K562 (cell line): ENCODE results near the gene PPP1R9A. TPM values are rescaled to one million over a fixed set of nuclear protein-coding genes. Genes with fewer than 3 reads are reported as not detected.

Experiments
- ATAC-seq: fragments of 200-7000 bp; cut with Tn5 transposase; 3 replicates; pipeline ENCODE4 v1.9.1; 2020; ENCODE audit warnings: moderate library complexity
- BruUV-seq: library from RNA; stranded (reverse); fragments of 400-500 nt; replicated peaks from 2 replicates; lab custom pipeline; 2021; lab: Mats Ljungman, UMichigan
- CTCF ChIA-PET: fragments of 300-600 bp; formaldehyde crosslinking; extraction: SDS; loops from one replicate; lab custom pipeline; 2021; ENCODE audit warnings: low intra/inter-chr PET ratio; lab: Yijun Ruan, JAX
- POLR2A ChIA-PET: fragments of 300-600, 350-650 bp; sonication (Branson Sonifier 250); formaldehyde crosslinking; extraction: SDS; loops from one replicate; lab custom pipeline; 2021; ENCODE audit warnings: antibody characterized with exemption, inconsistent platforms; lab: Yijun Ruan, JAX
- DNase-seq, 4 experiments: peaks; one replicate each; pipeline versions ENCODE4 v3.0.0 to v3.0.0-alpha.2; 2011 to 2018; ENCODE audit warnings: low spot score in 3 of 4, mixed read lengths in 3 of 4; ENCODE audit errors: extremely low read depth in 1 of 4
- FAIRE-seq: peaks from 2 replicates; lab custom pipeline; 2011; peaks lifted over from hg19 to GRCh38; lab: Jason Lieb, UNC
- H2AFZ ChIP-seq: 2 replicates; pipeline ENCODE4 v1.6.0; 2011; ENCODE audit warnings: low read depth, low read length, control low read depth, inconsistent platforms
- H3K27ac ChIP-seq: fragments of 200-600 bp; 3 replicates; pipeline ENCODE4 v1.8.0; 2011; ENCODE audit warnings: low read depth, mild to moderate bottlenecking, control low read depth, inconsistent platforms, low read length, moderate library complexity, mixed read lengths; ENCODE audit errors: extremely low read depth
- H3K27me3 ChIP-seq, 2 experiments: fragments of 300-600 bp in 1 of 2; 2 replicates in 1 of 2; 3 replicates in 1 of 2; pipeline versions ENCODE4 v1.6.0 to v1.8.0; 2011; ENCODE audit warnings: inconsistent platforms in 2 of 2, low read length in 2 of 2, mild to moderate bottlenecking in 1 of 2, mixed read lengths in 1 of 2, moderate library complexity in 1 of 2; ENCODE audit not compliant: control insufficient read depth in 2 of 2, insufficient read depth in 2 of 2
- H3K36me3 ChIP-seq: fragments of 300-600 bp; 3 replicates; pipeline ENCODE4 v1.8.0; 2011; ENCODE audit warnings: mild to moderate bottlenecking, low read length, inconsistent platforms; ENCODE audit not compliant: control insufficient read depth, insufficient read depth
- H3K4me1 ChIP-seq, 2 experiments: fragments of 200-600 bp in 1 of 2; replicated peaks in 1 of 2; 2 replicates in 1 of 2; 3 replicates in 1 of 2; pipeline versions ENCODE4 v1.5.1 to v1.8.0; 2011; ENCODE audit warnings: inconsistent platforms in 2 of 2, low read length in 2 of 2, mild to moderate bottlenecking in 1 of 2, mixed read lengths in 1 of 2, moderate library complexity in 1 of 2; ENCODE audit not compliant: control insufficient read depth in 2 of 2, insufficient read depth in 2 of 2
- H3K4me2 ChIP-seq: 2 replicates; pipeline ENCODE4 v1.6.1; 2011; ENCODE audit warnings: low read length, control low read depth, inconsistent platforms, mixed read lengths; ENCODE audit not compliant: insufficient read depth
- H3K4me3 ChIP-seq: fragments of 200-600 bp; sonication (generic), shearing (Covaris generic); 2 replicates; pipeline ENCODE4 v1.5.1; 2016; ENCODE audit warnings: control low read depth, inconsistent platforms
- H3K79me2 ChIP-seq: fragments of 200-600 bp; 3 replicates; pipeline ENCODE4 v1.8.0; 2011; ENCODE audit warnings: low read length, inconsistent platforms; ENCODE audit not compliant: control insufficient read depth, insufficient read depth
- H3K9ac ChIP-seq, 2 experiments: 2 replicates each; pipeline versions ENCODE4 v1.6.0 to v1.6.1; 2011; ENCODE audit warnings: low read depth in 2 of 2, low read length in 2 of 2, control low read depth in 1 of 2, inconsistent platforms in 1 of 2, mild to moderate bottlenecking in 1 of 2, mixed read lengths in 1 of 2; ENCODE audit not compliant: insufficient read depth in 1 of 2
- H3K9me1 ChIP-seq: one replicate; pipeline ENCODE4 v1.6.0; 2011; ENCODE audit warnings: inconsistent platforms, mild to moderate bottlenecking, low read length, moderate library complexity; ENCODE audit not compliant: control insufficient read depth, insufficient read depth
- H3K9me3 ChIP-seq: replicated peaks from 2 replicates; pipeline ENCODE4 v1.5.1; 2011; ENCODE audit warnings: low read depth, low read length, inconsistent platforms; ENCODE audit not compliant: control insufficient read depth, insufficient read depth
- H4K20me1 ChIP-seq: replicated peaks from 2 replicates; pipeline ENCODE4 v1.6.1; 2011; ENCODE audit warnings: low read length, inconsistent platforms, mixed read lengths; ENCODE audit not compliant: control insufficient read depth, insufficient read depth
- BRCA1 ChIP-seq, 2 experiments: fragments of 450-650 bp in 1 of 2; sonication (generic) in 1 of 2; formaldehyde crosslinking in 1 of 2; IDR thresholded peaks; 2 replicates each; pipeline versions ENCODE4 v1.5.0 to v1.6.1; 2017 to 2020; ENCODE audit warnings: mild to moderate bottlenecking in 1 of 2, missing genetic modification reagents in 1 of 2
- CEBPG ChIP-seq, 3 experiments: fragments of 200-800 bp in 1 of 3; sonication (Bioruptor generic) in 1 of 3; sonication (generic) in 1 of 3; formaldehyde crosslinking in 1 of 3; IDR thresholded peaks in 2 of 3; conservative IDR thresholded peaks in 1 of 3; 2 replicates each; pipeline versions ENCODE4 v1.6.1 to v1.8.0; 2016 to 2022; ENCODE audit warnings: missing compliant biosample characterization in 2 of 3, missing genetic modification characterization in 2 of 3, mild to moderate bottlenecking in 1 of 3, missing genetic modification reagents in 1 of 3
- ELF4 ChIP-seq: fragments of 450-650 bp; formaldehyde crosslinking; IDR thresholded peaks from 2 replicates; pipeline ENCODE4 v1.4.0; 2022; ENCODE audit warnings: missing genetic modification characterization
- HNRNPH1 ChIP-seq: fragments of 200-400 bp; formaldehyde crosslinking; optimal IDR thresholded peaks from 2 replicates; pipeline ENCODE3; 2017; ENCODE audit warnings: low read depth, mild to moderate bottlenecking, low read length, moderate library complexity
- PTBP1 ChIP-seq: fragments of 200-400 bp; formaldehyde crosslinking; IDR thresholded peaks from 2 replicates; pipeline ENCODE4 v1.6.1; 2017; ENCODE audit warnings: low read depth, low read length
- RBM17 ChIP-seq: fragments of 200-400 bp; formaldehyde crosslinking; IDR thresholded peaks from 2 replicates; pipeline ENCODE4 v1.6.1; 2017; ENCODE audit warnings: low read depth, mild to moderate bottlenecking, low read length, borderline replicate concordance
- SMAD1 ChIP-seq: fragments of 150-350 bp; IDR thresholded peaks from 2 replicates; pipeline ENCODE4 v1.6.1; 2014; ENCODE audit warnings: low read length, low read depth; ENCODE audit not compliant: partially characterized antibody
- ZNF3 ChIP-seq: fragments of 250-450 bp; sonication (Bioruptor Pico); IDR thresholded peaks from 2 replicates; pipeline ENCODE4 v1.5.0; 2021; ENCODE audit warnings: mild to moderate bottlenecking, moderate library complexity
- ZNF785 ChIP-seq: fragments of 250-450 bp; sonication (Bioruptor Pico); IDR thresholded peaks from 2 replicates; pipeline ENCODE4 v1.4.0; 2020; ENCODE audit warnings: mild to moderate bottlenecking
- in situ Hi-C: fragments of 300-500 bp; cut with MboI; formaldehyde crosslinking; loops from 4 replicates; pipeline ENCODE4 v1.15.0; 2018; ENCODE audit warnings: inconsistent platforms, mixed read lengths
- intact Hi-C: fragments of 100-400 bp; cut with micrococcal nuclease; formaldehyde crosslinking; loops from 2 replicates; pipeline ENCODE4 v1.14.2; 2022
- polyA plus RNA-seq, 8 experiments: library from polyadenylated mRNA; depleted of rRNA in 4 of 8; stranded (reverse) in 5 of 8; unstranded in 3 of 8; fragments of >200 nt; fragmentation: Nextera tagmentation in 2 of 8; fragmentation: Illumina TruSeq in 1 of 8; extraction: Ambion mirVana in 2 of 8; extraction: Trizol in 1 of 8; gene quantifications; 2 replicates each; pipeline versions ENCODE4 v1.2.1 to v1.2.3, GENCODE V29; 2011 to 2014; ENCODE audit warnings: inconsistent platforms in 1 of 8, missing spikeins in 1 of 8
- total RNA-seq, 7 experiments: library from RNA; depleted of rRNA in 6 of 7; stranded (reverse); fragments of >200 nt in 6 of 7; fragmentation: Illumina TruSeq in 2 of 7; extraction: Trizol in 2 of 7; gene quantifications; 2 replicates each; pipeline versions ENCODE4 v1.2.1 to v1.2.3, GENCODE V29; 2011 to 2021; ENCODE audit warnings: low replicate concordance in 1 of 7
- TF ChIP-seq, protein P1 (sequence below): fragments of 250-450 bp; sonication (Bioruptor Pico); IDR thresholded peaks from 2 replicates; pipeline ENCODE4 v1.8.0; 2022; ENCODE audit warnings: inconsistent platforms
- TF ChIP-seq, protein P2 (sequence below): sonication (generic); formaldehyde crosslinking; IDR thresholded peaks from 2 replicates; pipeline ENCODE4 v1.4.0; 2020; ENCODE audit warnings: mild to moderate bottlenecking, missing genetic modification reagents
- TF ChIP-seq, protein P3 (sequence below): fragments of 450-650 bp; formaldehyde crosslinking; IDR thresholded peaks from 2 replicates; pipeline ENCODE4 v1.4.0; 2022; ENCODE audit warnings: mild to moderate bottlenecking, moderate library complexity
- TF ChIP-seq, protein P4 (sequence below): sonication (generic); formaldehyde crosslinking; IDR thresholded peaks from 2 replicates; pipeline ENCODE4 v1.8.0; 2022; ENCODE audit warnings: mild to moderate bottlenecking, missing genetic modification reagents
- TF ChIP-seq, protein P5 (sequence below): sonication (generic); formaldehyde crosslinking; IDR thresholded peaks from 2 replicates; pipeline ENCODE4 v1.8.0; 2023; ENCODE audit warnings: mild to moderate bottlenecking, missing genetic modification reagents

PPP1R9A gene
- total and polyA plus RNA-seq, 9 of the 15 experiments (the other 6 are each of a cell fraction or from before 2014, with no cell fraction given) = 0.24 TPM; not detected in 8

DNA sequence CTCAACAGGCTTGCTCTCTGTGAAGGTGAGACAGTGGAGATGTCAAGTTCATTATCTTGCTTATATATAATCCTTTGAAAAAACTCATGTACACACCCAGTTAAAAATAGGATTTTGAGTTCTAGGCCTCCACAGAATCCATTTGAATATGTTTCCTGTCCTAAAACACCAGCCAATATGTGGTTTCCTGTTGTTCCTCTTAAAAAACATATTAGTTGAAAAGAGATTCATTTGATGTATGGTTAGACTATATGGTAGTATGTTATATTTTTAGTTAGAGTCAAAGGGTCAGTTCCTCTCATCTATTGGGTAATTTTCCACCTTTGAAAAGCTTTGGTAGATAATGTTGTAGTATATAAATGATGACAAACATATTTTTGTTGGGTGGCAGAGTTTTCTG, 16.0 kb downstream of the PPP1R9A start:
- POLR2A ChIA-PET = no interaction called here
- Histone ChIP-seq H2AFZ (no peak overlapping the region), H4K20me1 (no peaks in the 10 kb centered on the region), H3K4me3 (no peak overlapping the region), H3K27me3 (no peaks in the 10 kb centered on the region), H3K79me2 (no peaks in the 10 kb centered on the region), H3K4me2 (no peak overlapping the region), H3K9me3 (no peaks in the 10 kb centered on the region), H3K27ac (no peak overlapping the region), H3K9me1 (no peaks in the 10 kb centered on the region), H3K4me1 (no peaks in the 10 kb centered on the region), H3K36me3 (no peaks in the 10 kb centered on the region), H3K9ac (no peak overlapping the region)
- intact Hi-C loops (no loop called here), in situ Hi-C loops (no loop called here)
- ATAC-seq (no peak), FAIRE-seq (no peak), DNase-seq (no peak)
- CTCF ChIA-PET = no interaction called here
- no TSS peak for BruUV-seq
- TF ChIP-seq ZNF3 (no peak), HNRNPH1 (no peak), SMAD1 (no peak), ZNF785 (CRISPR knock-in tag) (no peak), BRCA1 (IDR thresholded peaks at IDR 0.05) (no peak), BRCA1 (CRISPR knock-in tag; IDR thresholded peaks at IDR 0.05) (no peak), PTBP1 (no peak), ELF4 (CRISPR knock-in tag) (no peak), CEBPG (CRISPR knock-in tag; IDR thresholded peaks at IDR 0.05) (no peak), CEBPG (tag; conservative IDR thresholded peaks at IDR 0.05 in 1 of 2, IDR thresholded peaks at IDR 0.05 in 1 of 2) (no peak), RBM17 (no peak)
- TF ChIP-seq, protein P1, sequence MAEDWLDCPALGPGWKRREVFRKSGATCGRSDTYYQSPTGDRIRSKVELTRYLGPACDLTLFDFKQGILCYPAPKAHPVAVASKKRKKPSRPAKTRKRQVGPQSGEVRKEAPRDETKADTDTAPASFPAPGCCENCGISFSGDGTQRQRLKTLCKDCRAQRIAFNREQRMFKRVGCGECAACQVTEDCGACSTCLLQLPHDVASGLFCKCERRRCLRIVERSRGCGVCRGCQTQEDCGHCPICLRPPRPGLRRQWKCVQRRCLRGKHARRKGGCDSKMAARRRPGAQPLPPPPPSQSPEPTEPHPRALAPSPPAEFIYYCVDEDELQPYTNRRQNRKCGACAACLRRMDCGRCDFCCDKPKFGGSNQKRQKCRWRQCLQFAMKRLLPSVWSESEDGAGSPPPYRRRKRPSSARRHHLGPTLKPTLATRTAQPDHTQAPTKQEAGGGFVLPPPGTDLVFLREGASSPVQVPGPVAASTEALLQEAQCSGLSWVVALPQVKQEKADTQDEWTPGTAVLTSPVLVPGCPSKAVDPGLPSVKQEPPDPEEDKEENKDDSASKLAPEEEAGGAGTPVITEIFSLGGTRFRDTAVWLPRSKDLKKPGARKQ (CRISPR knock-in tag) = no peak
- TF ChIP-seq, protein P2, sequence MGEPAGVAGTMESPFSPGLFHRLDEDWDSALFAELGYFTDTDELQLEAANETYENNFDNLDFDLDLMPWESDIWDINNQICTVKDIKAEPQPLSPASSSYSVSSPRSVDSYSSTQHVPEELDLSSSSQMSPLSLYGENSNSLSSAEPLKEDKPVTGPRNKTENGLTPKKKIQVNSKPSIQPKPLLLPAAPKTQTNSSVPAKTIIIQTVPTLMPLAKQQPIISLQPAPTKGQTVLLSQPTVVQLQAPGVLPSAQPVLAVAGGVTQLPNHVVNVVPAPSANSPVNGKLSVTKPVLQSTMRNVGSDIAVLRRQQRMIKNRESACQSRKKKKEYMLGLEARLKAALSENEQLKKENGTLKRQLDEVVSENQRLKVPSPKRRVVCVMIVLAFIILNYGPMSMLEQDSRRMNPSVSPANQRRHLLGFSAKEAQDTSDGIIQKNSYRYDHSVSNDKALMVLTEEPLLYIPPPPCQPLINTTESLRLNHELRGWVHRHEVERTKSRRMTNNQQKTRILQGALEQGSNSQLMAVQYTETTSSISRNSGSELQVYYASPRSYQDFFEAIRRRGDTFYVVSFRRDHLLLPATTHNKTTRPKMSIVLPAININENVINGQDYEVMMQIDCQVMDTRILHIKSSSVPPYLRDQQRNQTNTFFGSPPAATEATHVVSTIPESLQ (CRISPR knock-in tag) = no peak
- TF ChIP-seq, protein P3, sequence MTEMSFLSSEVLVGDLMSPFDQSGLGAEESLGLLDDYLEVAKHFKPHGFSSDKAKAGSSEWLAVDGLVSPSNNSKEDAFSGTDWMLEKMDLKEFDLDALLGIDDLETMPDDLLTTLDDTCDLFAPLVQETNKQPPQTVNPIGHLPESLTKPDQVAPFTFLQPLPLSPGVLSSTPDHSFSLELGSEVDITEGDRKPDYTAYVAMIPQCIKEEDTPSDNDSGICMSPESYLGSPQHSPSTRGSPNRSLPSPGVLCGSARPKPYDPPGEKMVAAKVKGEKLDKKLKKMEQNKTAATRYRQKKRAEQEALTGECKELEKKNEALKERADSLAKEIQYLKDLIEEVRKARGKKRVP (CRISPR knock-in tag) = no peak
- TF ChIP-seq, protein P4, sequence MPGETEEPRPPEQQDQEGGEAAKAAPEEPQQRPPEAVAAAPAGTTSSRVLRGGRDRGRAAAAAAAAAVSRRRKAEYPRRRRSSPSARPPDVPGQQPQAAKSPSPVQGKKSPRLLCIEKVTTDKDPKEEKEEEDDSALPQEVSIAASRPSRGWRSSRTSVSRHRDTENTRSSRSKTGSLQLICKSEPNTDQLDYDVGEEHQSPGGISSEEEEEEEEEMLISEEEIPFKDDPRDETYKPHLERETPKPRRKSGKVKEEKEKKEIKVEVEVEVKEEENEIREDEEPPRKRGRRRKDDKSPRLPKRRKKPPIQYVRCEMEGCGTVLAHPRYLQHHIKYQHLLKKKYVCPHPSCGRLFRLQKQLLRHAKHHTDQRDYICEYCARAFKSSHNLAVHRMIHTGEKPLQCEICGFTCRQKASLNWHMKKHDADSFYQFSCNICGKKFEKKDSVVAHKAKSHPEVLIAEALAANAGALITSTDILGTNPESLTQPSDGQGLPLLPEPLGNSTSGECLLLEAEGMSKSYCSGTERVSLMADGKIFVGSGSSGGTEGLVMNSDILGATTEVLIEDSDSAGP (CRISPR knock-in tag) = no peak
- TF ChIP-seq, protein P5, sequence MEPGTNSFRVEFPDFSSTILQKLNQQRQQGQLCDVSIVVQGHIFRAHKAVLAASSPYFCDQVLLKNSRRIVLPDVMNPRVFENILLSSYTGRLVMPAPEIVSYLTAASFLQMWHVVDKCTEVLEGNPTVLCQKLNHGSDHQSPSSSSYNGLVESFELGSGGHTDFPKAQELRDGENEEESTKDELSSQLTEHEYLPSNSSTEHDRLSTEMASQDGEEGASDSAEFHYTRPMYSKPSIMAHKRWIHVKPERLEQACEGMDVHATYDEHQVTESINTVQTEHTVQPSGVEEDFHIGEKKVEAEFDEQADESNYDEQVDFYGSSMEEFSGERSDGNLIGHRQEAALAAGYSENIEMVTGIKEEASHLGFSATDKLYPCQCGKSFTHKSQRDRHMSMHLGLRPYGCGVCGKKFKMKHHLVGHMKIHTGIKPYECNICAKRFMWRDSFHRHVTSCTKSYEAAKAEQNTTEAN (CRISPR knock-in tag) = no peak
